WERI-Rb-1 (cell line): ENCODE data around the gene NXN.
A peak's percentile ranks its signal among the peaks of the same experiment; 100 is the strongest.

Source experiments
- DNase-seq: peaks from one replicate; pipeline ENCODE4 v3.0.0-alpha.2; 2020
- H3K27ac ChIP-seq: fragments of 250-450 bp; sonication (Bioruptor Pico); 2 replicates; pipeline ENCODE4 v1.5.1; 2020; ENCODE audit warnings: mild to moderate bottlenecking, moderate library complexity
- H3K27me3 ChIP-seq: fragments of 250-450 bp; sonication (Bioruptor Pico); 2 replicates; pipeline ENCODE4 v1.5.1; 2021; ENCODE audit warnings: mild to moderate bottlenecking, low read depth, moderate library complexity; ENCODE audit not compliant: insufficient read depth, severe bottlenecking
- H3K36me3 ChIP-seq: fragments of 250-450 bp; sonication (Bioruptor Pico); 2 replicates; pipeline ENCODE4 v1.5.1; 2020; ENCODE audit warnings: mild to moderate bottlenecking, moderate library complexity
- H3K4me3 ChIP-seq: 2 replicates; pipeline ENCODE4 v1.5.1; 2011; ENCODE audit warnings: low read depth, mild to moderate bottlenecking, control low read depth, low read length
- H3K9me3 ChIP-seq: fragments of 250-450 bp; sonication (Bioruptor Pico); 2 replicates; pipeline ENCODE4 v1.5.1; 2021; ENCODE audit warnings: mild to moderate bottlenecking, moderate library complexity; ENCODE audit not compliant: severe bottlenecking
- TF ChIP-seq, protein P1 (sequence below): IDR thresholded peaks from 2 replicates; pipeline ENCODE4 v1.5.1; 2011; ENCODE audit warnings: low read depth, mild to moderate bottlenecking, control low read depth, inconsistent platforms, low read length

NXN gene

DNA sequence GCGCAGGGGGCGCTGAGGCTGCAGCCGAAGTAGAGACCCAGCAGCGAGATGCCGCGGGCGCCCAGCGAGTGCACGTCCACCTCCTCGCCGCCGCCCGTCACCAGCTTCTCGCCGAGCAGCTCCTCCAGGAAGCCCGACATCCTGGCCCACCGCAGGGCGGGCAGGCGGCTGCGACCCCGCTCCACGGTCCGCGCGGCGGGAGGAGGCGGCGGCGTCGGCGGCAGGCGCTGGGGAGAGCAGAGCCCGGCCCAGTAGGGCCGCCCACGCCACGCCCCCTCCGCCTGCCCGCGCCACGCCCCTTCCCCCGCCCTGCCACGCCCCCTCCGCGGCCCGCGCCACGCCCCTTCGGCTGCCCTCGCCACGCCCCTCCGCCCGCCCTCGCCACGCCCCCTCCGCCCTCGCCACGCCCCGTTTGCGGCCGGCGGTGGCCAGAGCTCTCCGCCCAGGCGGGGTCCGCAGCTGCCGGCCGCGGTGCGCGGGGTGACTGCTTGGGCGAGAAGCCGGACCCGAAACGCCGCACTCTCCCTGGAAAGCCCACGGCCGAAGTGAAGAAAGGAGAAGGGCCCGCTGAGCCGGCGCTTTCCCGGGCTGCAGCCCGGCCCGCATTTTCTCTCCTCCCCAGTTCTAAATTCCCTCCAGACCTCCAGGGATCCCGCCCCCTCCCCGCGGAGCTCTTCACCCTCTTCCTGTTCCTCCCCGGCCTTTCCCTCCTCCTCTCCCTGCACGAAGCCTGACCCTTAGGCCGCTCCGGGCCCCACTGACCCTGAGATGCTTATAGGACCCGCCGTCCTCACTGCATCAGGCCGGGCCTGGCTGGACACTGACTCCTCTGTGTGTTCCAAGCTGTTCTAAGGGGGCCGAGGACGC lies at the start of gene NXN:
Gene NXN, minus strand, starts transcription at position 238 of the 867 bp plus-strand sequence.
- TF ChIP-seq, protein P1, sequence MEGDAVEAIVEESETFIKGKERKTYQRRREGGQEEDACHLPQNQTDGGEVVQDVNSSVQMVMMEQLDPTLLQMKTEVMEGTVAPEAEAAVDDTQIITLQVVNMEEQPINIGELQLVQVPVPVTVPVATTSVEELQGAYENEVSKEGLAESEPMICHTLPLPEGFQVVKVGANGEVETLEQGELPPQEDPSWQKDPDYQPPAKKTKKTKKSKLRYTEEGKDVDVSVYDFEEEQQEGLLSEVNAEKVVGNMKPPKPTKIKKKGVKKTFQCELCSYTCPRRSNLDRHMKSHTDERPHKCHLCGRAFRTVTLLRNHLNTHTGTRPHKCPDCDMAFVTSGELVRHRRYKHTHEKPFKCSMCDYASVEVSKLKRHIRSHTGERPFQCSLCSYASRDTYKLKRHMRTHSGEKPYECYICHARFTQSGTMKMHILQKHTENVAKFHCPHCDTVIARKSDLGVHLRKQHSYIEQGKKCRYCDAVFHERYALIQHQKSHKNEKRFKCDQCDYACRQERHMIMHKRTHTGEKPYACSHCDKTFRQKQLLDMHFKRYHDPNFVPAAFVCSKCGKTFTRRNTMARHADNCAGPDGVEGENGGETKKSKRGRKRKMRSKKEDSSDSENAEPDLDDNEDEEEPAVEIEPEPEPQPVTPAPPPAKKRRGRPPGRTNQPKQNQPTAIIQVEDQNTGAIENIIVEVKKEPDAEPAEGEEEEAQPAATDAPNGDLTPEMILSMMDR: peak; percentile 39; the same call in 1 of the 2 replicates
- no peaks in the 10 kb centered on the region for H3K9me3 ChIP-seq
- peak within 1 kb of the TSS; percentile 91 for H3K27ac ChIP-seq

GRCh38 chr17:1027044-1027443 lies 47.5 kb upstream of the NXN start:
- TF ChIP-seq, protein P1: no peak
- DNase-seq: no peak
- Histone ChIP-seq H3K27me3 (no peaks in the 10 kb centered on the region), H3K36me3 (no peaks in the 10 kb centered on the region; the same call in none of the 2 replicates), H3K4me3 (no peak overlapping the region), H3K9me3 (no peaks in the 10 kb centered on the region), H3K27ac (no peak overlapping the region)

More for the DNA sequence above, at the start of gene NXN:
- peak; percentile 85 for DNase-seq
- H3K27me3 ChIP-seq: no peaks in the 10 kb centered on the region
- no peaks in the 10 kb centered on the region; the same call in 1 of the 2 replicates for H3K36me3 ChIP-seq
- peak within 1 kb of the TSS; percentile 86 for H3K4me3 ChIP-seq

GRCh38 chr17:1026599-1026975 lies 47.0 kb upstream of the NXN start:
- Histone ChIP-seq H3K36me3 (no peaks in the 10 kb centered on the region; the same call in none of the 2 replicates), H3K27ac (no peak overlapping the region), H3K27me3 (no peaks in the 10 kb centered on the region), H3K9me3 (no peaks in the 10 kb centered on the region), H3K4me3 (no peak overlapping the region)
- TF ChIP-seq, protein P1: no peak
- DNase-seq: no peak

DNA sequence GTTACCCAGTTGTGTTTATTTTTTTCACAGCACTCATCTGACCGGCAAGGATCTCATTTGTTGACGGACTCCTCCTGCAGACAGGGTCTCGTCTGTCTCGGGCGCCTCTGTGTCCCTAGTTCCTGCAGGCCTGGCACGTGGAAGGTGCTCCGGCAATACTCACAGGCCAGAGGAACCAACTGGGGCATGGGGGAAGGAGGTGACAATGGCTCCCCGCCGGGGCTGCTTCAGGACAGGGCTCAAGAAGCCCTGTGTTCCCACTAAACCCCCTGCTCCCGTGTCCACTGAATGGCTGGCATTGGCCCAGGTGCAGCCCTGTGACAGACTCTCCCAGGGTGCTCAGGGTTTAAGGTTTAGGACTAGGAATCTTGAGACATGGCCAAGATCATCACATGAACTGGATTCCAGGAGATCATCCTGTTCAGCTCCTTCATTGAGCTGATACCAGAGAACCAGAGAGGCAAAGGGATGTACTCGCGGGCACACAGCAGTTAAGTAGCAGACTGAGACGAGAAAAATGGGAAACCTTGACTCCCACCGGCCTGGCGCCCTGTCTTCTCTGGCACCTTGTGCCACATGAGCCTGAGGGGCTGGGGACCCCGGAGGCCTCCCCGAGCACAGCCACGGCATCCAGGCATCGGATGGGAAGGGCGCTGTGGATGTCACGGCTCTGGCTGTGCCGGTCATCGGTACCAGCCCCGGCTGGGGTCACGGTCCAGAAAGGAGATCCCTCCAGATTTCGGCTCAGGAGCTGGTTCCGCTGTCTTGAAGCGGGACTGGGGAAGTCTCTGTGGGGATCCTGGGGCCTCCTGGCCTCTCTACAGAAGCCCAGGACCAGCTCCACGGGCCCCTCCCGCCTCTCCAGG lies 46.4 kb upstream of the NXN start:
- Histone ChIP-seq H3K9me3 (no peaks in the 10 kb centered on the region), H3K27ac (no peak overlapping the region), H3K27me3 (no peaks in the 10 kb centered on the region), H3K4me3 (no peak overlapping the region), H3K36me3 (no peaks in the 10 kb centered on the region; the same call in none of the 2 replicates)
- no peak for DNase-seq
- TF ChIP-seq, protein P1: no peak

DNA sequence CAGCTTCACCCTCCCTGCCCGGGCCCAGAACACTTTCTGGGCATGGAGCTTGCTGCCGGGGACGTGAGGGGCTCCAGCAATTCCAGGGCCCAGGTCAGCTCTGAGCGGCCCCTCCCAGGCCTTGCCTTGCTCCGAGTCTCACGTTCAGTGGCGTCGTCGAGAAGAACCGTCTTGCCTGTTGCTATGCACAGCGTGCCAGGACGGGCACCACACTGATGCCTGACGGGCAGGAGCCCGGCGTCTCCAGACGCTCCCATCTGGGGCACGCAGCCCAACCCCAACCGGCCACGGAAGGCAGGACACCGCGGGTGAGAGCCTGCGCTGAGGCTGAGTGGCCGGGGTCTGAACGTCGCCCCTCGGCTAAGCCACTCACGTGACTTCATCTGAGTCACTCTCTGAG lies 44.5 kb upstream of the NXN start:
- H3K4me3 ChIP-seq: no peak overlapping the region
- no peaks in the 10 kb centered on the region for H3K9me3 ChIP-seq
- no peaks in the 10 kb centered on the region for H3K27me3 ChIP-seq
- H3K36me3 ChIP-seq: no peaks in the 10 kb centered on the region; the same call in none of the 2 replicates
- no peak overlapping the region for H3K27ac ChIP-seq
- TF ChIP-seq, protein P1: no peak
- DNase-seq: no peak
